Astrocyte (in vitro differentiated cells and primary cell): ENCODE results near the gene GLP2R. TPM values are rescaled to one million over a fixed set of nuclear protein-coding genes. Genes with fewer than 3 reads are reported as not detected.
"Not testable (repeated sequence)": the region's sequence is repeated elsewhere in the genome, so short reads cannot be mapped to it uniquely, and the experiment has no call there.

Experiments used
- DNase-seq: peaks from one replicate; pipeline ENCODE4 v3.0.0-alpha.2; 2010; ENCODE audit warnings: low read depth
- FAIRE-seq: peaks from 2 replicates; lab custom pipeline; 2011; peaks lifted over from hg19 to GRCh38; lab: Jason Lieb, UNC
- H2AFZ ChIP-seq: 2 replicates; pipeline ENCODE4 v1.6.0; 2012; ENCODE audit warnings: low read depth, low read length, inconsistent platforms
- H3K27ac ChIP-seq: 2 replicates; pipeline ENCODE4 v1.5.1; 2011; ENCODE audit warnings: low read depth, low read length, inconsistent platforms
- H3K27me3 ChIP-seq: 2 replicates; pipeline ENCODE4 v1.6.0; 2011; ENCODE audit warnings: low read length, inconsistent platforms; ENCODE audit not compliant: insufficient read depth
- H3K36me3 ChIP-seq: 2 replicates; pipeline ENCODE4 v1.5.1; 2011; ENCODE audit warnings: low read length, inconsistent platforms; ENCODE audit not compliant: insufficient read depth
- H3K4me1 ChIP-seq: 2 replicates; pipeline ENCODE4 v1.5.1; 2011; ENCODE audit warnings: low read length, inconsistent platforms; ENCODE audit not compliant: insufficient read depth
- H3K4me2 ChIP-seq: 2 replicates; pipeline ENCODE4 v1.6.0; 2012; ENCODE audit warnings: low read length, inconsistent platforms
- H3K4me3 ChIP-seq: 2 replicates; pipeline ENCODE4 v1.5.1; 2011; ENCODE audit warnings: low read depth, mild to moderate bottlenecking, low read length, inconsistent platforms; ENCODE audit not compliant: insufficient read depth
- H3K79me2 ChIP-seq: 2 replicates; pipeline ENCODE4 v1.6.0; 2012; ENCODE audit warnings: mild to moderate bottlenecking, low read length, inconsistent platforms; ENCODE audit not compliant: insufficient read depth
- H3K9ac ChIP-seq: 2 replicates; pipeline ENCODE4 v1.6.0; 2012; ENCODE audit warnings: mild to moderate bottlenecking, low read length, inconsistent platforms
- H3K9me3 ChIP-seq: 2 replicates; pipeline ENCODE4 v1.5.1; 2012; ENCODE audit warnings: low read depth, mild to moderate bottlenecking, low read length, inconsistent platforms; ENCODE audit not compliant: insufficient read depth
- H4K20me1 ChIP-seq: 2 replicates; pipeline ENCODE4 v1.6.0; 2012; ENCODE audit warnings: low read length, inconsistent platforms; ENCODE audit not compliant: insufficient read depth
- H3K27ac Mint-ChIP-seq: one replicate; pipeline ENCODE4 v1.8.0; 2021; ENCODE audit warnings: mild to moderate bottlenecking, mixed read lengths; ENCODE audit not compliant: unreplicated experiment
- H3K27me3 Mint-ChIP-seq: one replicate; pipeline ENCODE4 v1.8.0; 2021; ENCODE audit warnings: low read depth, mixed read lengths; ENCODE audit not compliant: unreplicated experiment
- H3K36me3 Mint-ChIP-seq: one replicate; pipeline ENCODE4 v1.8.0; 2021; ENCODE audit warnings: low read depth, mixed read lengths; ENCODE audit not compliant: unreplicated experiment
- H3K4me1 Mint-ChIP-seq: one replicate; pipeline ENCODE4 v1.8.0; 2021; ENCODE audit warnings: low read depth, mixed read lengths; ENCODE audit not compliant: unreplicated experiment
- H3K4me3 Mint-ChIP-seq: one replicate; pipeline ENCODE4 v1.8.0; 2021; ENCODE audit warnings: mild to moderate bottlenecking, moderate library complexity, mixed read lengths; ENCODE audit not compliant: unreplicated experiment
- H3K9me3 Mint-ChIP-seq: one replicate; pipeline ENCODE4 v1.8.0; 2021; ENCODE audit warnings: mild to moderate bottlenecking, mixed read lengths; ENCODE audit not compliant: unreplicated experiment
- CTCF ChIP-seq: IDR thresholded peaks from 2 replicates; pipeline ENCODE4 v1.5.1; 2011; ENCODE audit warnings: low read depth, mild to moderate bottlenecking, inconsistent platforms, low read length, moderate library complexity; ENCODE audit not compliant: insufficient read depth
- EZH2 ChIP-seq: IDR thresholded peaks from 2 replicates; pipeline ENCODE4 v1.6.1; 2012; ENCODE audit warnings: mild to moderate bottlenecking, low read length, inconsistent platforms; ENCODE audit not compliant: insufficient read depth
- total RNA-seq: library from RNA; stranded (reverse); gene quantifications from 2 replicates; pipeline ENCODE4 v1.2.1, GENCODE V29; 2021

GLP2R gene
- total RNA-seq, 1 donor from 2014 or later, result 0.41 TPM

GRCh38 chr17:9783050-9783449 is 42.7 kb upstream of the GLP2R start:
- FAIRE-seq, result no peak
- Histone ChIP-seq H3K27me3 (no peaks in the 10 kb centered on the region), H3K27ac (no peak overlapping the region), H3K79me2 (no peaks in the 10 kb centered on the region), H3K4me3 (no peak overlapping the region), H3K4me1 (no peaks in the 10 kb centered on the region), H3K36me3 (no peaks in the 10 kb centered on the region), H4K20me1 (no peaks in the 10 kb centered on the region), H3K9ac (no peak overlapping the region), H2AFZ (no peak overlapping the region), H3K9me3 (no peaks in the 10 kb centered on the region), H3K4me2 (no peak overlapping the region)
- peaks cover 28% of the 10 kb centered on the region for H3K27me3 Mint-ChIP-seq
- no peak for DNase-seq
- H3K27ac Mint-ChIP-seq, result no peak overlapping the region
- H3K4me3 Mint-ChIP-seq, result no peak overlapping the region
- H3K4me1 Mint-ChIP-seq, result no peaks in the 10 kb centered on the region
- peaks cover 1% of the 10 kb centered on the region for H3K36me3 Mint-ChIP-seq
- no peaks in the 10 kb centered on the region for H3K9me3 Mint-ChIP-seq
- TF ChIP-seq EZH2 (no peak), CTCF (no peak)

- H3K4me1 ChIP-seq, H3K79me2 ChIP-seq, FAIRE-seq, H3K36me3 ChIP-seq, H3K27ac Mint-ChIP-seq, H2AFZ ChIP-seq, H4K20me1 ChIP-seq, DNase-seq, H3K36me3 Mint-ChIP-seq, H3K4me1 Mint-ChIP-seq, H3K4me3 Mint-ChIP-seq, H3K4me3 ChIP-seq, H3K27me3 ChIP-seq, H3K9ac ChIP-seq, H3K27ac ChIP-seq, H3K9me3 ChIP-seq, H3K4me2 ChIP-seq, H3K9me3 Mint-ChIP-seq: not testable (repeated sequence)
- peaks cover 27% of the 10 kb centered on the region for H3K27me3 Mint-ChIP-seq
Observed at GRCh38 chr17:9783465-9783864, 42.3 kb upstream of the GLP2R start.

GRCh38 chr17:9784544-9784943 is 41.2 kb upstream of the GLP2R start:
- Histone ChIP-seq H2AFZ (no peak overlapping the region), H3K36me3 (no peaks in the 10 kb centered on the region), H3K27ac (no peak overlapping the region), H3K4me1 (no peaks in the 10 kb centered on the region), H3K9ac (no peak overlapping the region), H3K9me3 (no peaks in the 10 kb centered on the region), H3K4me3 (no peak overlapping the region), H3K27me3 (peaks cover 2% of the 10 kb centered on the region), H3K4me2 (no peak overlapping the region), H3K79me2 (no peaks in the 10 kb centered on the region), H4K20me1 (no peaks in the 10 kb centered on the region)
- peaks cover 33% of the 10 kb centered on the region for H3K27me3 Mint-ChIP-seq
- no peak overlapping the region for H3K4me3 Mint-ChIP-seq
- FAIRE-seq (no peak), DNase-seq (no peak)
- no peaks in the 10 kb centered on the region for H3K9me3 Mint-ChIP-seq
- H3K27ac Mint-ChIP-seq, result no peak overlapping the region
- H3K4me1 Mint-ChIP-seq, result no peaks in the 10 kb centered on the region
- TF ChIP-seq EZH2 (no peak), CTCF (no peak)
- peaks cover 1% of the 10 kb centered on the region for H3K36me3 Mint-ChIP-seq
